Natural killer cell (primary cell): ENCODE results near the gene CSTB. TPM values are rescaled to one million over a fixed set of nuclear protein-coding genes. Genes with fewer than 3 reads are reported as not detected.

Source experiments
- ATAC-seq, 3 donors: fragments of 150-1000 bp in 2 of 3; fragments of 200-7000 bp in 1 of 3; cut with Tn5 transposase; 1 replicate in 1 of 3; 2 replicates in 2 of 3; pipeline ENCODE4 v1.10.0; 2021; ENCODE audit warnings: mild to moderate bottlenecking in 2 of 3, moderate library complexity in 2 of 3
- DNase-seq, 2 donors: peaks; one replicate each; pipeline versions ENCODE4 v3.0.0 to v3.0.0-alpha.2; 2013 to 2021; ENCODE audit warnings: mixed read lengths in 1 of 2
- H3K27ac ChIP-seq: one replicate; pipeline ENCODE4 v1.5.1; 2013; ENCODE audit warnings: mild to moderate bottlenecking, low read length
- H3K27me3 ChIP-seq: one replicate; pipeline ENCODE4 v1.6.1; 2013; ENCODE audit warnings: low read length; ENCODE audit not compliant: control insufficient read depth, insufficient read depth
- H3K36me3 ChIP-seq: one replicate; pipeline ENCODE4 v1.6.1; 2013; ENCODE audit warnings: low read length; ENCODE audit not compliant: control insufficient read depth, insufficient read depth
- H3K4me1 ChIP-seq: one replicate; pipeline ENCODE4 v1.6.1; 2013; ENCODE audit warnings: low read length; ENCODE audit not compliant: control insufficient read depth, insufficient read depth
- H3K4me3 ChIP-seq: one replicate; pipeline ENCODE4 v1.5.1; 2013; ENCODE audit warnings: low read length
- H3K9me3 ChIP-seq: one replicate; pipeline ENCODE4 v1.6.1; 2013; ENCODE audit warnings: low read length; ENCODE audit not compliant: control insufficient read depth, insufficient read depth
- H3K27ac Mint-ChIP-seq, 2 donors: one replicate each; pipeline ENCODE4 v1.8.0; 2022; ENCODE audit warnings: mild to moderate bottlenecking in 2 of 2, mixed read lengths in 2 of 2, moderate library complexity in 1 of 2
- H3K27me3 Mint-ChIP-seq, 2 donors: one replicate each; pipeline ENCODE4 v1.8.0; 2022; ENCODE audit warnings: low read depth in 2 of 2, mixed read lengths in 2 of 2
- H3K36me3 Mint-ChIP-seq: one replicate; pipeline ENCODE4 v1.8.0; 2022; ENCODE audit warnings: mixed read lengths
- H3K4me1 Mint-ChIP-seq, 2 donors: one replicate each; pipeline ENCODE4 v1.8.0; 2022; ENCODE audit warnings: mixed read lengths in 2 of 2
- H3K4me3 Mint-ChIP-seq: one replicate; pipeline ENCODE4 v1.8.0; 2022; ENCODE audit warnings: mild to moderate bottlenecking, moderate library complexity, mixed read lengths
- H3K9me3 Mint-ChIP-seq, 2 donors: one replicate each; pipeline ENCODE4 v1.8.0; 2022; ENCODE audit warnings: mixed read lengths in 2 of 2
- CTCF ChIP-seq: fragments of 200-600 bp; IDR thresholded peaks from one replicate; pipeline ENCODE4 v1.8.0; 2022; ENCODE audit warnings: antibody characterized with exemption
- WGBS: methylation state at CpG from one replicate; pipeline ENCODE4 v1.1.7; 2013; ENCODE audit warnings: missing lambda C conversion rate; ENCODE audit not compliant: insufficient coverage; 5-methylcytosine and 5-hydroxymethylcytosine counted together
- intact Hi-C: fragments of 100-400 bp; cut with micrococcal nuclease; formaldehyde crosslinking; loops from one replicate; pipeline ENCODE4 v1.14.2; 2022
- total RNA-seq, 4 donors: library from RNA; stranded (reverse); fragments of 120-200 nt in 1 of 4; gene quantifications; one replicate each; pipeline versions ENCODE4 v1.2.3 to v1.2.4, GENCODE V29; 2013 to 2022

CSTB gene
- total RNA-seq, 3 donors from 2014 or later (not counting 1 experiment from before 2014, with no cell fraction given), result 18.5 to 23.1 (median 22.7) TPM

- Mint-ChIP-seq H3K4me3 (no peak overlapping the region), H3K9me3 (no peaks in the 10 kb centered on the region), H3K36me3 (no peaks in the 10 kb centered on the region), H3K27me3 (no peaks in the 10 kb centered on the region), H3K4me1 (peaks cover 16 to 28% of the 10 kb centered on the region in 2 donors), H3K27ac (peak overlapping the region in 1 of 2 donors; percentile 41)
- peaks cover 53% of the 10 kb centered on the region for H3K4me1 ChIP-seq
- H3K27me3 ChIP-seq, result no peaks in the 10 kb centered on the region
- intact Hi-C loops, result no loop called here
- DNase-seq (peak in 1 of 2 donors; percentile 67), ATAC-seq (no peak)
- TF ChIP-seq CTCF, result no peak
- WGBS, result 65% methylated on average over 15 of the region's 15 CpGs
- peak overlapping the region; percentile 6 for H3K4me3 ChIP-seq
- H3K27ac ChIP-seq, result peak overlapping the region; percentile 78
- peaks cover 6% of the 10 kb centered on the region for H3K36me3 ChIP-seq
- no peaks in the 10 kb centered on the region for H3K9me3 ChIP-seq
Measured at GRCh38 chr21:43733529-43734071, 42.5 kb downstream of the CSTB start.

GRCh38 chr21:43733060-43733459, 43.0 kb downstream of the CSTB start:
- Histone ChIP-seq H3K27ac (peak overlapping the region; percentile 78), H3K27me3 (no peaks in the 10 kb centered on the region), H3K36me3 (peaks cover 4% of the 10 kb centered on the region), H3K9me3 (no peaks in the 10 kb centered on the region), H3K4me1 (peaks cover 59% of the 10 kb centered on the region), H3K4me3 (peak overlapping the region; percentile 6)
- WGBS, result 55% methylated on average over 5 of the region's 10 CpGs
- H3K36me3 Mint-ChIP-seq, result no peaks in the 10 kb centered on the region
- ATAC-seq, result no peak
- H3K9me3 Mint-ChIP-seq, result no peaks in the 10 kb centered on the region
- no peak for TF ChIP-seq CTCF
- no peak overlapping the region for H3K4me3 Mint-ChIP-seq
- H3K27ac Mint-ChIP-seq, result no peak overlapping the region
- peak in 1 of 2 donors; percentile 78 for DNase-seq
- intact Hi-C loops, result no loop called here
- H3K27me3 Mint-ChIP-seq, result no peaks in the 10 kb centered on the region
- peaks cover 16 to 33% of the 10 kb centered on the region in 2 donors for H3K4me1 Mint-ChIP-seq

GRCh38 chr21:43731891-43732711, 44.0 kb downstream of the CSTB start:
- no peaks in the 10 kb centered on the region for H3K9me3 Mint-ChIP-seq
- no peak for TF ChIP-seq CTCF
- 94% methylated on average over 22 of the region's 23 CpGs for WGBS
- H3K27ac ChIP-seq, result peak overlapping the region; percentile 64
- H3K4me3 Mint-ChIP-seq, result no peak overlapping the region
- H3K27ac Mint-ChIP-seq, result peak overlapping the region; percentile 73 to 74
- H3K9me3 ChIP-seq, result no peaks in the 10 kb centered on the region
- peaks cover 68% of the 10 kb centered on the region for H3K4me1 ChIP-seq
- peaks cover 23 to 43% of the 10 kb centered on the region in 2 donors for H3K4me1 Mint-ChIP-seq
- no peaks in the 10 kb centered on the region for H3K36me3 ChIP-seq
- H3K27me3 ChIP-seq, result no peaks in the 10 kb centered on the region
- no peak for DNase-seq
- H3K27me3 Mint-ChIP-seq, result no peaks in the 10 kb centered on the region
- intact Hi-C loops, result no loop called here
- no peak for ATAC-seq
- H3K4me3 ChIP-seq, result no peak overlapping the region
- no peaks in the 10 kb centered on the region for H3K36me3 Mint-ChIP-seq
